Gastrocnemius medialis (tissue), 4 donors: ENCODE measurements around the gene DRGX. TPM values are rescaled to one million over a fixed set of nuclear protein-coding genes. Genes with fewer than 3 reads are reported as not detected.

ENCODE experiments used
- ATAC-seq, 2 donors: fragments of 150-250 bp; one replicate each; pipeline ENCODE4 v1.9.1; 2016
- DNase-seq, 2 donors: peaks; one replicate each; pipeline ENCODE4 v3.0.0-alpha.2; 2019
- H3K27ac ChIP-seq, 4 donors: fragments of 200-600 bp; sonication (generic); 1 replicate in 1 of 4; 2 replicates in 3 of 4; pipeline ENCODE4 v1.5.1; 2016 to 2018; ENCODE audit warnings: mild to moderate bottlenecking in 2 of 4, moderate library complexity in 1 of 4
- H3K27me3 ChIP-seq, 3 donors: fragments of 200-600 bp; sonication (generic) in 2 of 3; 1 replicate in 1 of 3; 2 replicates in 2 of 3; pipeline versions ENCODE4 v1.5.1 to v1.6.0; 2016 to 2019; ENCODE audit warnings: mild to moderate bottlenecking in 1 of 3, moderate library complexity in 1 of 3
- H3K36me3 ChIP-seq, 2 donors: fragments of 200-600 bp; sonication (generic) in 1 of 2; one replicate each; pipeline ENCODE4 v1.5.1; 2017 to 2018
- H3K4me1 ChIP-seq, 2 donors: fragments of 200-600 bp; sonication (generic) in 1 of 2; one replicate each; pipeline ENCODE4 v1.5.1; 2016 to 2017; ENCODE audit warnings: mild to moderate bottlenecking in 2 of 2
- H3K4me3 ChIP-seq, 4 donors: fragments of 200-600 bp; sonication (generic) in 3 of 4; 1 replicate in 1 of 4; 2 replicates in 3 of 4; pipeline ENCODE4 v1.5.1; 2016 to 2019; ENCODE audit warnings: mild to moderate bottlenecking in 2 of 4
- H3K9me3 ChIP-seq, 3 donors: fragments of 200-600 bp; sonication (generic) in 2 of 3; 1 replicate in 1 of 3; 2 replicates in 2 of 3; pipeline ENCODE4 v1.5.1; 2016 to 2019
- POLR2A ChIP-seq, 2 donors: fragments of 450-650 bp; IDR thresholded peaks; one replicate each; pipeline ENCODE4 v1.6.1; 2017; ENCODE audit warnings: antibody characterized with exemption in 2 of 2, mild to moderate bottlenecking in 2 of 2, moderate library complexity in 2 of 2
- in situ Hi-C, 4 donors: fragments of 200-750 bp; cut with MboI; loops; one replicate each; pipeline versions ENCODE4 v1.15.0 to v1.8.0; 2017; ENCODE audit warnings: low sequenced_read_pairs in 4 of 4
- intact Hi-C: fragments of 100-400 bp; cut with DNase I; formaldehyde crosslinking; loops from one replicate; pipeline ENCODE4 v1.15.1; 2023; ENCODE audit warnings: low total_unique reads
- total RNA-seq, 4 donors: library from RNA; depleted of rRNA; stranded (reverse); fragments of >200 nt; gene quantifications; one replicate each; pipeline versions ENCODE4 v1.1.0 to v1.2.3, GENCODE V29; 2016
- TF ChIP-seq, protein P1 (sequence below), 5 experiments: fragments of 450-650 bp in 3 of 5; fragments of 200-600 bp in 2 of 5; sonication (generic) in 2 of 5; IDR thresholded peaks in 4 of 5; conservative IDR thresholded peaks in 1 of 5; 1 replicate in 4 of 5; 2 replicates in 1 of 5; pipeline ENCODE4 v1.5.1; 2016 to 2019; ENCODE audit warnings: antibody characterized with exemption in 5 of 5, mild to moderate bottlenecking in 3 of 5, moderate library complexity in 3 of 5

DRGX gene
- total RNA-seq, 4 donors from 2014 or later = not detected

GRCh38 chr10:49415109-49415508 lies 19.2 kb upstream of the DRGX start:
- H3K36me3 ChIP-seq = no peaks in the 10 kb centered on the region
- H3K27me3 ChIP-seq = no peaks in the 10 kb centered on the region
- ATAC-seq (no peak), DNase-seq (no peak)
- no peak overlapping the region for H3K4me3 ChIP-seq
- H3K27ac ChIP-seq = no peak overlapping the region
- H3K9me3 ChIP-seq = no peaks in the 10 kb centered on the region
- no peaks in the 10 kb centered on the region for H3K4me1 ChIP-seq
- TF ChIP-seq POLR2A (IDR thresholded peaks at IDR 0.05) = no peak
- TF ChIP-seq, protein P1, sequence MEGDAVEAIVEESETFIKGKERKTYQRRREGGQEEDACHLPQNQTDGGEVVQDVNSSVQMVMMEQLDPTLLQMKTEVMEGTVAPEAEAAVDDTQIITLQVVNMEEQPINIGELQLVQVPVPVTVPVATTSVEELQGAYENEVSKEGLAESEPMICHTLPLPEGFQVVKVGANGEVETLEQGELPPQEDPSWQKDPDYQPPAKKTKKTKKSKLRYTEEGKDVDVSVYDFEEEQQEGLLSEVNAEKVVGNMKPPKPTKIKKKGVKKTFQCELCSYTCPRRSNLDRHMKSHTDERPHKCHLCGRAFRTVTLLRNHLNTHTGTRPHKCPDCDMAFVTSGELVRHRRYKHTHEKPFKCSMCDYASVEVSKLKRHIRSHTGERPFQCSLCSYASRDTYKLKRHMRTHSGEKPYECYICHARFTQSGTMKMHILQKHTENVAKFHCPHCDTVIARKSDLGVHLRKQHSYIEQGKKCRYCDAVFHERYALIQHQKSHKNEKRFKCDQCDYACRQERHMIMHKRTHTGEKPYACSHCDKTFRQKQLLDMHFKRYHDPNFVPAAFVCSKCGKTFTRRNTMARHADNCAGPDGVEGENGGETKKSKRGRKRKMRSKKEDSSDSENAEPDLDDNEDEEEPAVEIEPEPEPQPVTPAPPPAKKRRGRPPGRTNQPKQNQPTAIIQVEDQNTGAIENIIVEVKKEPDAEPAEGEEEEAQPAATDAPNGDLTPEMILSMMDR (IDR thresholded peaks at IDR 0.05 in 4 of 5, conservative IDR thresholded peaks at IDR 0.05 in 1 of 5) = no peak
- intact Hi-C loops = loop anchor here (10.0 kb wide), 1 partner anchor 430 kb away; no protein-coding TSS in a partner anchor
- in situ Hi-C loops = loop anchor here in 3 of 4 donors (10.0 to 25.0 kb wide), 2 partner anchors 97 to 100 kb away; no protein-coding TSS in a partner anchor

- intact Hi-C loops (loop anchor here (10.0 kb wide), 1 partner anchor 430 kb away; no protein-coding TSS in a partner anchor), in situ Hi-C loops (loop anchor here in 3 of 4 donors (10.0 to 25.0 kb wide), 2 partner anchors 98 to 100 kb away; no protein-coding TSS in a partner anchor)
- Histone ChIP-seq H3K4me3 (no peak overlapping the region), H3K27ac (no peak overlapping the region), H3K4me1 (no peaks in the 10 kb centered on the region), H3K9me3 (no peaks in the 10 kb centered on the region), H3K27me3 (no peaks in the 10 kb centered on the region), H3K36me3 (no peaks in the 10 kb centered on the region)
- no peak for ATAC-seq
- DNase-seq = no peak
- TF ChIP-seq, protein P1 (IDR thresholded peaks at IDR 0.05 in 4 of 5, conservative IDR thresholded peaks at IDR 0.05 in 1 of 5) = no peak
Measured at GRCh38 chr10:49414496-49414895, 18.6 kb upstream of the DRGX start.

GRCh38 chr10:49412571-49412970 lies 16.7 kb upstream of the DRGX start:
- no peak for ATAC-seq
- Histone ChIP-seq H3K9me3 (no peaks in the 10 kb centered on the region), H3K36me3 (no peaks in the 10 kb centered on the region), H3K4me3 (no peak overlapping the region), H3K27ac (no peak overlapping the region), H3K27me3 (no peaks in the 10 kb centered on the region), H3K4me1 (no peaks in the 10 kb centered on the region)
- no peak for DNase-seq
- intact Hi-C loops (loop anchor here (10.0 kb wide), 1 partner anchor 428 kb away; no protein-coding TSS in a partner anchor), in situ Hi-C loops (loop anchor here in 3 of 4 donors (10.0 to 25.0 kb wide), 2 partner anchors 100 to 102 kb away; no protein-coding TSS in a partner anchor)
- TF ChIP-seq, protein P1 (IDR thresholded peaks at IDR 0.05 in 4 of 5, conservative IDR thresholded peaks at IDR 0.05 in 1 of 5) = no peak
- no peak for TF ChIP-seq POLR2A (IDR thresholded peaks at IDR 0.05)

GRCh38 chr10:49410365-49411074 lies 14.6 kb upstream of the DRGX start:
- Histone ChIP-seq H3K27me3 (no peaks in the 10 kb centered on the region), H3K36me3 (no peaks in the 10 kb centered on the region), H3K27ac (no peak overlapping the region), H3K4me1 (no peaks in the 10 kb centered on the region), H3K4me3 (no peak overlapping the region), H3K9me3 (no peaks in the 10 kb centered on the region)
- DNase-seq = no peak
- in situ Hi-C loops (loop anchor here in 3 of 4 donors (10.0 to 25.0 kb wide), 2 partner anchors 102 to 104 kb away; no protein-coding TSS in a partner anchor), intact Hi-C loops (loop anchor here (10.0 kb wide), 1 partner anchor 426 kb away; no protein-coding TSS in a partner anchor)
- TF ChIP-seq POLR2A (IDR thresholded peaks at IDR 0.05) = no peak
- TF ChIP-seq, protein P1 (IDR thresholded peaks at IDR 0.05 in 4 of 5, conservative IDR thresholded peaks at IDR 0.05 in 1 of 5) = no peak
- ATAC-seq = no peak
